Measurements from ENCODE around the gene MRPS22. TPM values are rescaled to one million over a fixed set of nuclear protein-coding genes. Genes with fewer than 3 reads are reported as not detected.

The MRPS22 gene
- total and polyA plus RNA-seq, 9 of the 15 experiments (the other 6 are each of a cell fraction or from before 2014, with no cell fraction given) = 148 to 397 (median 229) TPM

GRCh38 chr3:139319428-139320402 lies 24.1 kb upstream of the MRPS22 start (continued):
- no peak for TF ChIP-seq HNRNPK (IDR thresholded peaks at IDR 0.05; ENCODE audit: low read depth, low read length, poor library complexity, severe bottlenecking)
- TF ChIP-seq RAD21 (CRISPR knock-in tag; conservative IDR thresholded peaks at IDR 0.05 in 1 of 2, IDR thresholded peaks at IDR 0.05 in 1 of 2) = peak in 1 of 2 experiments; percentile 54; a peak in 3 of 4 replicates
- TF ChIP-seq ARID1B (IDR thresholded peaks at IDR 0.05) = 0 out of 2 replicates have a peak, but pooled peaks have one; percentile 19
- TF ChIP-seq NFXL1 (CRISPR knock-in tag; IDR thresholded peaks at IDR 0.05) = no peak
- TF ChIP-seq E2F4 (CRISPR knock-in tag; IDR thresholded peaks at IDR 0.05; ENCODE audit: low read depth) = no peak
- TF ChIP-seq CREBBP (IDR thresholded peaks at IDR 0.05; ENCODE audit: low read depth, low read length) = no peak
- TF ChIP-seq ZNF311 (CRISPR knock-in tag; IDR thresholded peaks at IDR 0.05) = 0 out of 2 replicates have a peak, but pooled peaks have one; percentile 48
- peak; percentile 51 for TF ChIP-seq SMC3 (conservative IDR thresholded peaks at IDR 0.05; ENCODE audit: insufficient read depth, low read depth, low read length)
- TF ChIP-seq KLF1 (tag; IDR thresholded peaks at IDR 0.05) = no peak
